HL-60 (cell line): ENCODE data around the gene NBL1.
A peak's percentile ranks its signal among the peaks of the same experiment; 100 is the strongest.

ENCODE experiments used
- DNase-seq, 2 experiments: peaks; one replicate each; pipeline ENCODE4 v3.0.0-alpha.2; 2010 to 2020; ENCODE audit warnings: low read depth in 1 of 2, low spot score in 1 of 2
- H3K27ac ChIP-seq: fragments of 250-450 bp; sonication (Bioruptor Pico); replicated peaks from 2 replicates; pipeline ENCODE4 v1.5.1; 2020; ENCODE audit warnings: mild to moderate bottlenecking, moderate library complexity
- H3K27me3 ChIP-seq: fragments of 250-450 bp; sonication (Bioruptor Pico); 2 replicates; pipeline ENCODE4 v1.5.1; 2021; ENCODE audit warnings: mild to moderate bottlenecking, moderate library complexity; ENCODE audit not compliant: insufficient read depth, poor library complexity, severe bottlenecking
- H3K4me3 ChIP-seq: replicated peaks from 2 replicates; pipeline ENCODE4 v1.5.1; 2011; ENCODE audit warnings: mild to moderate bottlenecking, control low read depth, low read length; ENCODE audit not compliant: insufficient read depth
- CTCF ChIP-seq: IDR thresholded peaks from one replicate; pipeline ENCODE4 v1.5.1; 2011; ENCODE audit warnings: low read length, control low read depth, inconsistent platforms; ENCODE audit not compliant: insufficient read depth
- GABPA ChIP-seq: IDR thresholded peaks from 2 replicates; pipeline ENCODE4 v1.6.1; 2012; ENCODE audit warnings: low read depth
- POLR2AphosphoS5 ChIP-seq: IDR thresholded peaks from 2 replicates; pipeline ENCODE4 v1.6.1; 2012; ENCODE audit warnings: low read depth
- SPI1 ChIP-seq: IDR thresholded peaks from 2 replicates; pipeline ENCODE4 v1.6.1; 2012; ENCODE audit warnings: low read depth, mild to moderate bottlenecking, borderline replicate concordance
- TF ChIP-seq, protein P1 (sequence below): IDR thresholded peaks from 2 replicates; pipeline ENCODE4 v1.6.1; 2012; ENCODE audit warnings: low read depth; ENCODE audit not compliant: insufficient replicate concordance

The NBL1 gene

GRCh38 chr1:19597496-19598309, 46.4 kb upstream of the NBL1 start:
- Histone ChIP-seq H3K4me3 (peak overlapping the region; percentile 78), H3K27ac (peak overlapping the region; percentile 96), H3K27me3 (no peaks in the 10 kb centered on the region)
- no peak for TF ChIP-seq CTCF
- no peak for TF ChIP-seq GABPA
- TF ChIP-seq, protein P1, sequence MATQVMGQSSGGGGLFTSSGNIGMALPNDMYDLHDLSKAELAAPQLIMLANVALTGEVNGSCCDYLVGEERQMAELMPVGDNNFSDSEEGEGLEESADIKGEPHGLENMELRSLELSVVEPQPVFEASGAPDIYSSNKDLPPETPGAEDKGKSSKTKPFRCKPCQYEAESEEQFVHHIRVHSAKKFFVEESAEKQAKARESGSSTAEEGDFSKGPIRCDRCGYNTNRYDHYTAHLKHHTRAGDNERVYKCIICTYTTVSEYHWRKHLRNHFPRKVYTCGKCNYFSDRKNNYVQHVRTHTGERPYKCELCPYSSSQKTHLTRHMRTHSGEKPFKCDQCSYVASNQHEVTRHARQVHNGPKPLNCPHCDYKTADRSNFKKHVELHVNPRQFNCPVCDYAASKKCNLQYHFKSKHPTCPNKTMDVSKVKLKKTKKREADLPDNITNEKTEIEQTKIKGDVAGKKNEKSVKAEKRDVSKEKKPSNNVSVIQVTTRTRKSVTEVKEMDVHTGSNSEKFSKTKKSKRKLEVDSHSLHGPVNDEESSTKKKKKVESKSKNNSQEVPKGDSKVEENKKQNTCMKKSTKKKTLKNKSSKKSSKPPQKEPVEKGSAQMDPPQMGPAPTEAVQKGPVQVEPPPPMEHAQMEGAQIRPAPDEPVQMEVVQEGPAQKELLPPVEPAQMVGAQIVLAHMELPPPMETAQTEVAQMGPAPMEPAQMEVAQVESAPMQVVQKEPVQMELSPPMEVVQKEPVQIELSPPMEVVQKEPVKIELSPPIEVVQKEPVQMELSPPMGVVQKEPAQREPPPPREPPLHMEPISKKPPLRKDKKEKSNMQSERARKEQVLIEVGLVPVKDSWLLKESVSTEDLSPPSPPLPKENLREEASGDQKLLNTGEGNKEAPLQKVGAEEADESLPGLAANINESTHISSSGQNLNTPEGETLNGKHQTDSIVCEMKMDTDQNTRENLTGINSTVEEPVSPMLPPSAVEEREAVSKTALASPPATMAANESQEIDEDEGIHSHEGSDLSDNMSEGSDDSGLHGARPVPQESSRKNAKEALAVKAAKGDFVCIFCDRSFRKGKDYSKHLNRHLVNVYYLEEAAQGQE = no peak
- TF ChIP-seq POLR2AphosphoS5 = no peak
- no peak for TF ChIP-seq SPI1
- DNase-seq = peak in 1 of 2 experiments; percentile 44

GRCh38 chr1:19599810-19600209, 44.3 kb upstream of the NBL1 start:
- H3K27ac ChIP-seq = no peak overlapping the region
- DNase-seq = no peak
- no peaks in the 10 kb centered on the region for H3K27me3 ChIP-seq
- H3K4me3 ChIP-seq = no peak overlapping the region
- TF ChIP-seq CTCF (no peak), SPI1 (no peak), POLR2AphosphoS5 (no peak), GABPA (no peak)
- TF ChIP-seq, protein P1 = no peak

- H3K27me3 ChIP-seq = no peaks in the 10 kb centered on the region
- TF ChIP-seq GABPA (no peak), SPI1 (no peak), CTCF (no peak), POLR2AphosphoS5 (no peak)
- TF ChIP-seq, protein P1 = no peak
- no peak for DNase-seq
- H3K4me3 ChIP-seq = no peak overlapping the region
- no peak overlapping the region for H3K27ac ChIP-seq
These were observed 41.6 kb upstream of the NBL1 start for GRCh38 chr1:19602486-19602885.
